HEK293 (cell line): ENCODE data around the gene TMEM143.

Experiments
- EGR2 ChIP-seq: fragments of 450-650 bp; formaldehyde crosslinking; IDR thresholded peaks from 2 replicates; pipeline ENCODE4 v1.5.1; 2016; ENCODE audit warnings: low read depth, missing biosample characterization, missing genetic modification characterization
- GFI1B ChIP-seq: fragments of 450-650 bp; formaldehyde crosslinking; IDR thresholded peaks from 2 replicates; pipeline ENCODE4 v1.5.1; 2016; ENCODE audit warnings: missing biosample characterization, missing genetic modification characterization
- OSR2 ChIP-seq: fragments of 450-650 bp; formaldehyde crosslinking; IDR thresholded peaks from 2 replicates; pipeline ENCODE4 v1.5.1; 2016; ENCODE audit warnings: missing biosample characterization, missing genetic modification characterization
- RBAK ChIP-seq: fragments of 450-650 bp; formaldehyde crosslinking; IDR thresholded peaks from 2 replicates; pipeline ENCODE4 v1.5.1; 2016; ENCODE audit warnings: missing biosample characterization, missing genetic modification characterization
- SALL2 ChIP-seq: fragments of 450-650 bp; formaldehyde crosslinking; IDR thresholded peaks from 2 replicates; pipeline ENCODE4 v1.5.0; 2017; ENCODE audit warnings: missing biosample characterization, mild to moderate bottlenecking, missing genetic modification characterization, borderline replicate concordance
- ZBTB21 ChIP-seq: fragments of 450-650 bp; formaldehyde crosslinking; IDR thresholded peaks from 2 replicates; pipeline ENCODE4 v1.5.1; 2017; ENCODE audit warnings: missing biosample characterization, missing genetic modification characterization
- ZBTB8A ChIP-seq: fragments of 450-650 bp; formaldehyde crosslinking; IDR thresholded peaks from 2 replicates; pipeline ENCODE4 v1.5.1; 2016; ENCODE audit warnings: missing biosample characterization, missing genetic modification characterization
- ZIC2 ChIP-seq: fragments of 450-650 bp; formaldehyde crosslinking; IDR thresholded peaks from 2 replicates; pipeline ENCODE4 v1.5.1; 2016; ENCODE audit warnings: missing biosample characterization, missing genetic modification characterization
- ZNF121 ChIP-seq: fragments of 450-650 bp; formaldehyde crosslinking; IDR thresholded peaks from 2 replicates; pipeline ENCODE4 v1.5.1; 2016; ENCODE audit warnings: missing biosample characterization, missing genetic modification characterization
- ZNF138 ChIP-seq: fragments of 450-650 bp; formaldehyde crosslinking; IDR thresholded peaks from 2 replicates; pipeline ENCODE4 v1.5.1; 2016; ENCODE audit warnings: missing biosample characterization, missing genetic modification characterization, borderline replicate concordance
- ZNF155 ChIP-seq: fragments of 450-650 bp; formaldehyde crosslinking; IDR thresholded peaks from 2 replicates; pipeline ENCODE4 v1.5.1; 2016; ENCODE audit warnings: missing biosample characterization, missing genetic modification characterization
- ZNF202 ChIP-seq: fragments of 450-650 bp; formaldehyde crosslinking; IDR thresholded peaks from 2 replicates; pipeline ENCODE4 v1.5.1; 2016; ENCODE audit warnings: missing biosample characterization, missing genetic modification characterization, borderline replicate concordance
- ZNF214 ChIP-seq: fragments of 450-650 bp; formaldehyde crosslinking; IDR thresholded peaks from 2 replicates; pipeline ENCODE4 v1.5.1; 2017; ENCODE audit warnings: missing biosample characterization, mild to moderate bottlenecking, missing genetic modification characterization, borderline replicate concordance
- ZNF248 ChIP-seq: fragments of 450-650 bp; formaldehyde crosslinking; IDR thresholded peaks from 2 replicates; pipeline ENCODE4 v1.5.1; 2017; ENCODE audit warnings: missing biosample characterization, missing genetic modification characterization
- ZNF292 ChIP-seq: fragments of 450-650 bp; formaldehyde crosslinking; IDR thresholded peaks from 2 replicates; pipeline ENCODE4 v1.5.1; 2016; ENCODE audit warnings: low read depth, missing biosample characterization, missing genetic modification characterization, borderline replicate concordance
- ZNF350 ChIP-seq: fragments of 450-650 bp; formaldehyde crosslinking; IDR thresholded peaks from 2 replicates; pipeline ENCODE4 v1.5.0; 2017; ENCODE audit warnings: missing biosample characterization, mild to moderate bottlenecking, missing genetic modification characterization
- ZNF354C ChIP-seq: fragments of 450-650 bp; formaldehyde crosslinking; IDR thresholded peaks from 2 replicates; pipeline ENCODE4 v1.5.1; 2016; ENCODE audit warnings: missing biosample characterization, missing genetic modification characterization, low read depth, borderline replicate concordance
- ZNF530 ChIP-seq: fragments of 450-650 bp; formaldehyde crosslinking; IDR thresholded peaks from 2 replicates; pipeline ENCODE4 v1.5.1; 2016; ENCODE audit warnings: low read depth, missing biosample characterization, missing genetic modification characterization
- ZNF585B ChIP-seq: fragments of 450-650 bp; formaldehyde crosslinking; IDR thresholded peaks from 2 replicates; pipeline ENCODE4 v1.5.1; 2016; ENCODE audit warnings: missing biosample characterization, missing genetic modification characterization
- ZNF610 ChIP-seq: fragments of 450-650 bp; formaldehyde crosslinking; IDR thresholded peaks from 2 replicates; pipeline ENCODE4 v1.5.1; 2016; ENCODE audit warnings: missing biosample characterization, missing genetic modification characterization, borderline replicate concordance
- ZNF626 ChIP-seq: fragments of 450-650 bp; sonication (Bioruptor Pico); formaldehyde crosslinking; IDR thresholded peaks from 2 replicates; pipeline ENCODE4 v1.5.1; 2018; ENCODE audit warnings: missing biosample characterization, missing genetic modification characterization, inconsistent platforms
- ZNF830 ChIP-seq: fragments of 450-650 bp; IDR thresholded peaks from 2 replicates; pipeline ENCODE4 v1.5.0; 2018; ENCODE audit warnings: missing biosample characterization, missing genetic modification characterization, low read depth, mild to moderate bottlenecking, moderate library complexity
- ZNF837 ChIP-seq: fragments of 450-650 bp; formaldehyde crosslinking; IDR thresholded peaks from 2 replicates; pipeline ENCODE4 v1.5.1; 2016; ENCODE audit warnings: missing biosample characterization, missing genetic modification characterization
- ZNF843 ChIP-seq: fragments of 450-650 bp; formaldehyde crosslinking; IDR thresholded peaks from 2 replicates; pipeline ENCODE4 v1.5.1; 2016; ENCODE audit warnings: missing biosample characterization, missing genetic modification characterization
- ZSCAN16 ChIP-seq: fragments of 450-650 bp; formaldehyde crosslinking; IDR thresholded peaks from 2 replicates; pipeline ENCODE4 v1.5.1; 2016; ENCODE audit warnings: missing biosample characterization, missing genetic modification characterization
- TF ChIP-seq, protein P1 (sequence below): fragments of 450-650 bp; formaldehyde crosslinking; IDR thresholded peaks from 2 replicates; pipeline ENCODE4 v1.5.1; 2016; ENCODE audit warnings: missing biosample characterization, missing genetic modification characterization
- TF ChIP-seq, protein P2 (sequence below): fragments of 450-650 bp; formaldehyde crosslinking; IDR thresholded peaks from 2 replicates; pipeline ENCODE4 v1.5.1; 2016; ENCODE audit warnings: missing biosample characterization, missing genetic modification characterization
- TF ChIP-seq, protein P3 (sequence below): fragments of 450-650 bp; formaldehyde crosslinking; IDR thresholded peaks from 2 replicates; pipeline ENCODE4 v1.5.1; 2016; ENCODE audit warnings: missing biosample characterization, missing genetic modification characterization
- TF ChIP-seq, protein P4 (sequence below): fragments of 450-650 bp; formaldehyde crosslinking; IDR thresholded peaks from 2 replicates; pipeline ENCODE4 v1.5.1; 2016; ENCODE audit warnings: missing biosample characterization, missing genetic modification characterization
- TF ChIP-seq, protein P5 (sequence below): fragments of 450-650 bp; formaldehyde crosslinking; IDR thresholded peaks from 2 replicates; pipeline ENCODE4 v1.5.1; 2017; ENCODE audit warnings: missing biosample characterization, missing genetic modification characterization

The TMEM143 gene

DNA sequence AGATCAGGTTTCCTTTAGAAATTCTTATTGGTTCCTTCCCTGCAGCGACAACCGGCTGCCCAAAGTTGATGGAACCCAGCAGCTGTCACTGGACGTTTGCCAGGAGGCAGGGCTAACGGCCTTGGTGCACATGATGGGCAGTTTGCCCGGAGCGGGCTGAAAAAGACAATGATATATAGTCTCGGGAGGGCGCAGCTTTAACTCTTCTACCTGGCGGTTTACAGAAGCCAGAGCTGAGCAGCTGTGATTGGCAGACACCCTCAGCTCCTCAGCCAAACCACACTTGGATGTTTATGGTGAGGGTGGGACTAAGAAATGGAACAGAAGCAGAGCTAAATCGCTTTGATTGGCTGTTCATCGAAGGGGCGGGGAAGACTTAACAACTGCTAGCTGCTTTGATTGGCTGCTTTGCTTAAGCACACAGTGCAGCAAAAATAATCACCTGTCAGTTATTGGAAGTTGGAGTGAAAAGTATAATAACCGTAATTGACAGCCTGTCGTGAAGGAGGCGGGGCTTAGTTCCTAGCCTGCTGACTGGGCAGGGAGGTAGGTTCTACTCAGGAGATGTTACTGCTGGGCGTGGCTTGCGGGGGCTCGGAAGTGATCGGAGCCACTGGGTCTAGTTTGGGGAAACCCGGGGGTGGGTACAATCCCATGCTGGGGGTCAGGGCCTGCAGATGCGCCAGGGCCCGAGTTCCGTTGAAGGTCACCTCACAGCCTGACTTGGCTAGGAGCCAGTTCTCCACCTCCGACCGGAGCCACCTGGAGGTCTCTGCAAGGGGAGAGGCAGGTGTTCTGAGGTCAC, 30.9 kb downstream of the TMEM143 start (continued):
- TF ChIP-seq, protein P1, sequence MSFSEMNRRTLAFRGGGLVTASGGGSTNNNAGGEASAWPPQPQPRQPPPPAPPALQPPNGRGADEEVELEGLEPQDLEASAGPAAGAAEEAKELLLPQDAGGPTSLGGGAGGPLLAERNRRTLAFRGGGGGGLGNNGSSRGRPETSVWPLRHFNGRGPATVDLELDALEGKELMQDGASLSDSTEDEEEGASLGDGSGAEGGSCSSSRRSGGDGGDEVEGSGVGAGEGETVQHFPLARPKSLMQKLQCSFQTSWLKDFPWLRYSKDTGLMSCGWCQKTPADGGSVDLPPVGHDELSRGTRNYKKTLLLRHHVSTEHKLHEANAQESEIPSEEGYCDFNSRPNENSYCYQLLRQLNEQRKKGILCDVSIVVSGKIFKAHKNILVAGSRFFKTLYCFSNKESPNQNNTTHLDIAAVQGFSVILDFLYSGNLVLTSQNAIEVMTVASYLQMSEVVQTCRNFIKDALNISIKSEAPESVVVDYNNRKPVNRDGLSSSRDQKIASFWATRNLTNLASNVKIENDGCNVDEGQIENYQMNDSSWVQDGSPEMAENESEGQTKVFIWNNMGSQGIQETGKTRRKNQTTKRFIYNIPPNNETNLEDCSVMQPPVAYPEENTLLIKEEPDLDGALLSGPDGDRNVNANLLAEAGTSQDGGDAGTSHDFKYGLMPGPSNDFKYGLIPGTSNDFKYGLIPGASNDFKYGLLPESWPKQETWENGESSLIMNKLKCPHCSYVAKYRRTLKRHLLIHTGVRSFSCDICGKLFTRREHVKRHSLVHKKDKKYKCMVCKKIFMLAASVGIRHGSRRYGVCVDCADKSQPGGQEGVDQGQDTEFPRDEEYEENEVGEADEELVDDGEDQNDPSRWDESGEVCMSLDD (tag by site-specific recombination), result no peak; the same call in 1 of the 2 replicates
- TF ChIP-seq, protein P2, sequence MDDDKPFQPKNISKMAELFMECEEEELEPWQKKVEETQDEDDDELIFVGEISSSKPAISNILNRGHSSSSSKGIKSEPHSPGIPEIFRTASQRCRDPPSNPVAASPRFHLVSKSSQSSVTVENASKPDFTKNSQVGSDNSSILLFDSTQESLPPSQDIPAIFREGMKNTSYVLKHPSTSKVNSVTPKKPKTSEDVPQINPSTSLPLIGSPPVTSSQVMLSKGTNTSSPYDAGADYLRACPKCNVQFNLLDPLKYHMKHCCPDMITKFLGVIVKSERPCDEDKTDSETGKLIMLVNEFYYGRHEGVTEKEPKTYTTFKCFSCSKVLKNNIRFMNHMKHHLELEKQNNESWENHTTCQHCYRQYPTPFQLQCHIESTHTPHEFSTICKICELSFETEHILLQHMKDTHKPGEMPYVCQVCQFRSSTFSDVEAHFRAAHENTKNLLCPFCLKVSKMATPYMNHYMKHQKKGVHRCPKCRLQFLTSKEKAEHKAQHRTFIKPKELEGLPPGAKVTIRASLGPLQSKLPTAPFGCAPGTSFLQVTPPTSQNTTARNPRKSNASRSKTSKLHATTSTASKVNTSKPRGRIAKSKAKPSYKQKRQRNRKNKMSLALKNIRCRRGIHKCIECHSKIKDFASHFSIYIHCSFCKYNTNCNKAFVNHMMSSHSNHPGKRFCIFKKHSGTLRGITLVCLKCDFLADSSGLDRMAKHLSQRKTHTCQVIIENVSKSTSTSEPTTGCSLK, result no peak
- TF ChIP-seq GFI1B (no peak), ZNF121 (tag by site-specific recombination) (no peak), ZNF202 (tag by site-specific recombination) (no peak), ZBTB8A (tag by site-specific recombination) (peak; percentile 93), EGR2 (tag by site-specific recombination) (no peak), ZNF830 (tag by site-specific recombination) (no peak), ZNF610 (no peak), ZNF350 (tag by site-specific recombination) (peak; percentile 83; the same call in 1 of the 2 replicates), ZNF138 (no peak), ZNF837 (no peak), RBAK (tag by site-specific recombination) (no peak), ZNF626 (no peak), ZIC2 (tag by site-specific recombination) (peak; percentile 78), ZSCAN16 (no peak), ZNF214 (tag by site-specific recombination) (no peak), ZNF843 (tag by site-specific recombination) (peak; percentile 76), ZBTB21 (tag by site-specific recombination) (no peak), OSR2 (peak; percentile 90), ZNF248 (tag by site-specific recombination) (no peak; the same call in 1 of the 2 replicates), ZNF354C (tag by site-specific recombination) (no peak), ZNF155 (no peak), ZNF292 (tag by site-specific recombination) (no peak), SALL2 (no peak), ZNF530 (tag by site-specific recombination) (no peak), ZNF585B (tag by site-specific recombination) (no peak)
- TF ChIP-seq, protein P3, sequence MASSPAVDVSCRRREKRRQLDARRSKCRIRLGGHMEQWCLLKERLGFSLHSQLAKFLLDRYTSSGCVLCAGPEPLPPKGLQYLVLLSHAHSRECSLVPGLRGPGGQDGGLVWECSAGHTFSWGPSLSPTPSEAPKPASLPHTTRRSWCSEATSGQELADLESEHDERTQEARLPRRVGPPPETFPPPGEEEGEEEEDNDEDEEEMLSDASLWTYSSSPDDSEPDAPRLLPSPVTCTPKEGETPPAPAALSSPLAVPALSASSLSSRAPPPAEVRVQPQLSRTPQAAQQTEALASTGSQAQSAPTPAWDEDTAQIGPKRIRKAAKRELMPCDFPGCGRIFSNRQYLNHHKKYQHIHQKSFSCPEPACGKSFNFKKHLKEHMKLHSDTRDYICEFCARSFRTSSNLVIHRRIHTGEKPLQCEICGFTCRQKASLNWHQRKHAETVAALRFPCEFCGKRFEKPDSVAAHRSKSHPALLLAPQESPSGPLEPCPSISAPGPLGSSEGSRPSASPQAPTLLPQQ (tag by site-specific recombination), result peak; percentile 60; the same call in 1 of the 2 replicates
- TF ChIP-seq, protein P4, sequence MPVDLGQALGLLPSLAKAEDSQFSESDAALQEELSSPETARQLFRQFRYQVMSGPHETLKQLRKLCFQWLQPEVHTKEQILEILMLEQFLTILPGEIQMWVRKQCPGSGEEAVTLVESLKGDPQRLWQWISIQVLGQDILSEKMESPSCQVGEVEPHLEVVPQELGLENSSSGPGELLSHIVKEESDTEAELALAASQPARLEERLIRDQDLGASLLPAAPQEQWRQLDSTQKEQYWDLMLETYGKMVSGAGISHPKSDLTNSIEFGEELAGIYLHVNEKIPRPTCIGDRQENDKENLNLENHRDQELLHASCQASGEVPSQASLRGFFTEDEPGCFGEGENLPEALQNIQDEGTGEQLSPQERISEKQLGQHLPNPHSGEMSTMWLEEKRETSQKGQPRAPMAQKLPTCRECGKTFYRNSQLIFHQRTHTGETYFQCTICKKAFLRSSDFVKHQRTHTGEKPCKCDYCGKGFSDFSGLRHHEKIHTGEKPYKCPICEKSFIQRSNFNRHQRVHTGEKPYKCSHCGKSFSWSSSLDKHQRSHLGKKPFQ (tag by site-specific recombination), result no peak
- TF ChIP-seq, protein P5, sequence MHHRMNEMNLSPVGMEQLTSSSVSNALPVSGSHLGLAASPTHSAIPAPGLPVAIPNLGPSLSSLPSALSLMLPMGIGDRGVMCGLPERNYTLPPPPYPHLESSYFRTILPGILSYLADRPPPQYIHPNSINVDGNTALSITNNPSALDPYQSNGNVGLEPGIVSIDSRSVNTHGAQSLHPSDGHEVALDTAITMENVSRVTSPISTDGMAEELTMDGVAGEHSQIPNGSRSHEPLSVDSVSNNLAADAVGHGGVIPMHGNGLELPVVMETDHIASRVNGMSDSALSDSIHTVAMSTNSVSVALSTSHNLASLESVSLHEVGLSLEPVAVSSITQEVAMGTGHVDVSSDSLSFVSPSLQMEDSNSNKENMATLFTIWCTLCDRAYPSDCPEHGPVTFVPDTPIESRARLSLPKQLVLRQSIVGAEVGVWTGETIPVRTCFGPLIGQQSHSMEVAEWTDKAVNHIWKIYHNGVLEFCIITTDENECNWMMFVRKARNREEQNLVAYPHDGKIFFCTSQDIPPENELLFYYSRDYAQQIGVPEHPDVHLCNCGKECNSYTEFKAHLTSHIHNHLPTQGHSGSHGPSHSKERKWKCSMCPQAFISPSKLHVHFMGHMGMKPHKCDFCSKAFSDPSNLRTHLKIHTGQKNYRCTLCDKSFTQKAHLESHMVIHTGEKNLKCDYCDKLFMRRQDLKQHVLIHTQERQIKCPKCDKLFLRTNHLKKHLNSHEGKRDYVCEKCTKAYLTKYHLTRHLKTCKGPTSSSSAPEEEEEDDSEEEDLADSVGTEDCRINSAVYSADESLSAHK, result peak; percentile 30; the same call in 1 of the 2 replicates
